ENCODE data around the gene NDUFA7. TPM values are rescaled to one million over a fixed set of nuclear protein-coding genes. Genes with fewer than 3 reads are reported as not detected.

NDUFA7 gene
- total RNA-seq, 1 experiment from 2014 or later = 73.0 TPM

DNA sequence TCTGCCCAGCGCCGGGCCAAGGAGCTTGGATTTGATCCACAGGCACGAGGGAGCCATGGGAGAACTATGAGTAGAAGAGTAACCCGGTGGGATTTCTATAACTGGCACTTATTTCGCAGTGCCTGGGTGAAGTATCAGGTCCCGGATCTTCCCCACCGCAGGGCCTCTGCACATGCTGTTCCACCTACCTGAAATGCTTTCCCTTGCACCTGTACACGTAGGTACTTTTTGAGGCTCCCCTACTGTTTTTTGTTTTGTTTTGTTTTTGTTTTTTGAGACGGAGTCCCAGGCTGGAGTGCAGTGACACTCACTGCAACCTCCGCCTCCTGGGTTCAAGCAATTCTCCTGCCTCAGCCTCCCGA is 22.3 kb upstream of the NDUFA7 start:
- Histone ChIP-seq H4K8ac (replicated peaks; ENCODE audit: insufficient read length, low read depth, low read length) (no peak overlapping the region), H3K14ac (ENCODE audit: insufficient read depth, low read length) (no peak overlapping the region), H3T11ph (ENCODE audit: low read length) (no peak overlapping the region), H4K20me1 (ENCODE audit: control insufficient read depth, insufficient read depth, insufficient read length) (no peaks in the 10 kb centered on the region), H2BK15ac (ENCODE audit: low read depth, low read length) (no peak overlapping the region), H3K56ac (ENCODE audit: insufficient read length, low read depth, low read length) (no peak overlapping the region), H4K5ac (ENCODE audit: insufficient read length, low read depth, low read length) (no peak overlapping the region), H3K79me1 (ENCODE audit: insufficient read depth, low read depth, low read length, poor library complexity, severe bottlenecking) (no peaks in the 10 kb centered on the region), H2AK5ac (ENCODE audit: insufficient read length, low read length) (no peak overlapping the region), H2BK20ac (ENCODE audit: low read depth, low read length, poor library complexity, severe bottlenecking) (no peak overlapping the region), H2BK120ac (ENCODE audit: low read depth, low read length, poor library complexity, severe bottlenecking) (no peak overlapping the region), H3K18ac (ENCODE audit: insufficient read length, low read depth, low read length) (no peak overlapping the region), H3K4me2 (ENCODE audit: insufficient read depth, insufficient read length, low read length) (no peak overlapping the region), H3K27ac (ENCODE audit: insufficient read length, low read depth, low read length) (no peak overlapping the region), H2BK12ac (ENCODE audit: insufficient read length, low read depth, low read length) (no peak overlapping the region), H3K79me2 (ENCODE audit: insufficient read depth, low read length) (no peaks in the 10 kb centered on the region), H3K23me2 (ENCODE audit: insufficient read length, low read depth, low read length, poor library complexity, severe bottlenecking) (peaks cover 4% of the 10 kb centered on the region), H3K9ac (ENCODE audit: extremely low read depth, insufficient read length, low read length) (no peak overlapping the region), H2AFZ (ENCODE audit: low read length) (no peak overlapping the region), H2BK5ac (ENCODE audit: insufficient read length, low read length) (no peak overlapping the region), H3K27me3 (ENCODE audit: insufficient read depth, low read length) (no peaks in the 10 kb centered on the region), H4K91ac (ENCODE audit: insufficient read length, low read depth, low read length) (no peak overlapping the region), H3K4me1 (ENCODE audit: insufficient read depth, low read length) (no peaks in the 10 kb centered on the region; the same call in 1 of the 2 replicates), H3K4ac (ENCODE audit: low read depth, low read length) (no peak overlapping the region), H3K23ac (ENCODE audit: insufficient read length, low read depth, low read length) (no peak overlapping the region), H3K9me3 (ENCODE audit: control insufficient read depth, low read depth, low read length) (no peaks in the 10 kb centered on the region)
- Mint-ChIP-seq H3K4me1 (peaks cover 12 to 19% of the 10 kb centered on the region in 2 experiments), H3K27ac (no peak overlapping the region), H3K36me3 (ENCODE audit: insufficient read depth in 1 of 3, low read depth in 3 of 3) (no peaks in the 10 kb centered on the region; a peak in 1 of 7 replicates), H3K4me3 (peak overlapping the region; percentile 65 to 75), H3K27me3 (ENCODE audit: low read depth) (peaks cover 23% of the 10 kb centered on the region), H3K9me3 (no peaks in the 10 kb centered on the region)
- TF ChIP-seq, protein P1, sequence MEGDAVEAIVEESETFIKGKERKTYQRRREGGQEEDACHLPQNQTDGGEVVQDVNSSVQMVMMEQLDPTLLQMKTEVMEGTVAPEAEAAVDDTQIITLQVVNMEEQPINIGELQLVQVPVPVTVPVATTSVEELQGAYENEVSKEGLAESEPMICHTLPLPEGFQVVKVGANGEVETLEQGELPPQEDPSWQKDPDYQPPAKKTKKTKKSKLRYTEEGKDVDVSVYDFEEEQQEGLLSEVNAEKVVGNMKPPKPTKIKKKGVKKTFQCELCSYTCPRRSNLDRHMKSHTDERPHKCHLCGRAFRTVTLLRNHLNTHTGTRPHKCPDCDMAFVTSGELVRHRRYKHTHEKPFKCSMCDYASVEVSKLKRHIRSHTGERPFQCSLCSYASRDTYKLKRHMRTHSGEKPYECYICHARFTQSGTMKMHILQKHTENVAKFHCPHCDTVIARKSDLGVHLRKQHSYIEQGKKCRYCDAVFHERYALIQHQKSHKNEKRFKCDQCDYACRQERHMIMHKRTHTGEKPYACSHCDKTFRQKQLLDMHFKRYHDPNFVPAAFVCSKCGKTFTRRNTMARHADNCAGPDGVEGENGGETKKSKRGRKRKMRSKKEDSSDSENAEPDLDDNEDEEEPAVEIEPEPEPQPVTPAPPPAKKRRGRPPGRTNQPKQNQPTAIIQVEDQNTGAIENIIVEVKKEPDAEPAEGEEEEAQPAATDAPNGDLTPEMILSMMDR (conservative IDR thresholded peaks at IDR 0.05) = no peak
- no CpG with 5 or more reads among the region's 11 CpGs for WGBS (ENCODE audit: extremely low coverage, insufficient read length, low lambda C conversion rate)
- no peak for DNase-seq
